Skeletal muscle satellite cell (primary cell): Measurements from ENCODE around the gene CACNA1I.

Source experiments
- H3K27me3 ChIP-seq: 2 replicates; pipeline ENCODE4 v1.7.0; 2013; ENCODE audit warnings: low read length; ENCODE audit not compliant: control insufficient read depth, insufficient read depth
- H3K36me3 ChIP-seq: 2 replicates; pipeline ENCODE4 v1.7.0; 2013; ENCODE audit warnings: mild to moderate bottlenecking, control low read depth, low read length; ENCODE audit not compliant: insufficient read depth
- H3K4me1 ChIP-seq: 2 replicates; pipeline ENCODE4 v1.7.0; 2013; ENCODE audit warnings: low read length; ENCODE audit not compliant: control insufficient read depth, insufficient read depth
- H3K4me2 ChIP-seq: 2 replicates; pipeline ENCODE4 v1.7.0; 2013; ENCODE audit warnings: mild to moderate bottlenecking, low read length
- H3K4me3 ChIP-seq: 2 replicates; pipeline ENCODE4 v1.7.0; 2013; ENCODE audit warnings: low read length
- H3K9ac ChIP-seq: 2 replicates; pipeline ENCODE4 v1.7.0; 2013; ENCODE audit warnings: mild to moderate bottlenecking, low read depth, low read length, moderate library complexity
- H3K9me3 ChIP-seq: replicated peaks from 2 replicates; pipeline ENCODE4 v1.7.0; 2013; ENCODE audit warnings: mild to moderate bottlenecking, control low read depth, low read length

Gene CACNA1I

GRCh38 chr22:39686776-39687525, 116.4 kb downstream of the CACNA1I start:
- Histone ChIP-seq H3K9ac (no peak overlapping the region), H3K4me3 (no peak overlapping the region), H3K27me3 (peaks cover 44% of the 10 kb centered on the region), H3K4me2 (no peak overlapping the region), H3K36me3 (no peaks in the 10 kb centered on the region), H3K4me1 (no peaks in the 10 kb centered on the region), H3K9me3 (no peaks in the 10 kb centered on the region)

GRCh38 chr22:39688186-39688785, 117.7 kb downstream of the CACNA1I start:
- H3K4me3 ChIP-seq: no peak overlapping the region
- no peaks in the 10 kb centered on the region for H3K36me3 ChIP-seq
- no peak overlapping the region for H3K9ac ChIP-seq
- peaks cover 43% of the 10 kb centered on the region for H3K27me3 ChIP-seq
- no peak overlapping the region for H3K4me2 ChIP-seq
- H3K9me3 ChIP-seq: no peaks in the 10 kb centered on the region
- no peaks in the 10 kb centered on the region for H3K4me1 ChIP-seq

GRCh38 chr22:39689421-39689820, 118.9 kb downstream of the CACNA1I start:
- Histone ChIP-seq H3K9ac (no peak overlapping the region), H3K4me2 (no peak overlapping the region), H3K4me3 (no peak overlapping the region), H3K36me3 (no peaks in the 10 kb centered on the region), H3K27me3 (peaks cover 43% of the 10 kb centered on the region), H3K9me3 (no peaks in the 10 kb centered on the region), H3K4me1 (no peaks in the 10 kb centered on the region)

- H3K36me3 ChIP-seq: no peaks in the 10 kb centered on the region
- peaks cover 49% of the 10 kb centered on the region for H3K27me3 ChIP-seq
These were observed 120.5 kb downstream of the CACNA1I start for GRCh38 chr22:39690881-39691605.

GRCh38 chr22:39693943-39694500, 123.5 kb downstream of the CACNA1I start:
- Histone ChIP-seq H3K4me3 (no peak overlapping the region), H3K27me3 (peaks cover 31% of the 10 kb centered on the region), H3K4me1 (no peaks in the 10 kb centered on the region), H3K36me3 (no peaks in the 10 kb centered on the region), H3K9me3 (no peaks in the 10 kb centered on the region), H3K4me2 (no peak overlapping the region), H3K9ac (no peak overlapping the region)

More at GRCh38 chr22:39690881-39691605, 120.5 kb downstream of the CACNA1I start:
- Histone ChIP-seq H3K4me3 (no peak overlapping the region), H3K9ac (no peak overlapping the region), H3K9me3 (no peaks in the 10 kb centered on the region), H3K4me2 (no peak overlapping the region), H3K4me1 (no peaks in the 10 kb centered on the region)

GRCh38 chr22:39697790-39698430, 127.4 kb downstream of the CACNA1I start:
- H3K4me1 ChIP-seq: no peaks in the 10 kb centered on the region
- no peak overlapping the region for H3K4me2 ChIP-seq
- peaks cover 26% of the 10 kb centered on the region for H3K27me3 ChIP-seq
- H3K9ac ChIP-seq: no peak overlapping the region
- no peaks in the 10 kb centered on the region for H3K9me3 ChIP-seq
- no peak overlapping the region for H3K4me3 ChIP-seq
- H3K36me3 ChIP-seq: no peaks in the 10 kb centered on the region

GRCh38 chr22:39699631-39700360, 129.2 kb downstream of the CACNA1I start:
- H3K36me3 ChIP-seq: no peaks in the 10 kb centered on the region
- H3K27me3 ChIP-seq: peaks cover 37% of the 10 kb centered on the region
- no peak overlapping the region for H3K9ac ChIP-seq
- H3K4me1 ChIP-seq: no peaks in the 10 kb centered on the region
- no peak overlapping the region for H3K4me3 ChIP-seq
- H3K4me2 ChIP-seq: no peak overlapping the region
- H3K9me3 ChIP-seq: no peaks in the 10 kb centered on the region

- Histone ChIP-seq H3K4me3 (no peak overlapping the region), H3K27me3 (peaks cover 32% of the 10 kb centered on the region), H3K9me3 (no peaks in the 10 kb centered on the region), H3K4me2 (no peak overlapping the region), H3K4me1 (no peaks in the 10 kb centered on the region), H3K9ac (no peak overlapping the region), H3K36me3 (no peaks in the 10 kb centered on the region)
These were observed 130.0 kb downstream of the CACNA1I start for GRCh38 chr22:39700565-39700964.

GRCh38 chr22:39703091-39703490, 132.5 kb downstream of the CACNA1I start:
- H3K4me2 ChIP-seq: no peak overlapping the region
- no peaks in the 10 kb centered on the region for H3K4me1 ChIP-seq
- no peaks in the 10 kb centered on the region for H3K36me3 ChIP-seq
- H3K9me3 ChIP-seq: no peaks in the 10 kb centered on the region
- no peak overlapping the region for H3K9ac ChIP-seq
- peaks cover 35% of the 10 kb centered on the region for H3K27me3 ChIP-seq
- H3K4me3 ChIP-seq: no peak overlapping the region

GRCh38 chr22:39703928-39704639, 133.5 kb downstream of the CACNA1I start:
- H3K9ac ChIP-seq: no peak overlapping the region
- H3K4me1 ChIP-seq: no peaks in the 10 kb centered on the region
- H3K4me2 ChIP-seq: no peak overlapping the region
- no peaks in the 10 kb centered on the region for H3K36me3 ChIP-seq
- no peaks in the 10 kb centered on the region for H3K9me3 ChIP-seq
- no peak overlapping the region for H3K4me3 ChIP-seq
- H3K27me3 ChIP-seq: peaks cover 39% of the 10 kb centered on the region
